Hematopoietic multipotent progenitor cell treated with erythropoietin and hydrocortisone succinate and interleukin-3 and kit ligand, for 6 days (in vitro differentiated cells): ENCODE measurements around the gene XRN1.
"Not testable (repeated sequence)": the region's sequence is repeated elsewhere in the genome, so short reads cannot be mapped to it uniquely, and the experiment has no call there.

Experiments used
- DNase-seq: peaks from one replicate; pipeline ENCODE4 v3.0.0-alpha.2; 2015

The XRN1 gene

DNA sequence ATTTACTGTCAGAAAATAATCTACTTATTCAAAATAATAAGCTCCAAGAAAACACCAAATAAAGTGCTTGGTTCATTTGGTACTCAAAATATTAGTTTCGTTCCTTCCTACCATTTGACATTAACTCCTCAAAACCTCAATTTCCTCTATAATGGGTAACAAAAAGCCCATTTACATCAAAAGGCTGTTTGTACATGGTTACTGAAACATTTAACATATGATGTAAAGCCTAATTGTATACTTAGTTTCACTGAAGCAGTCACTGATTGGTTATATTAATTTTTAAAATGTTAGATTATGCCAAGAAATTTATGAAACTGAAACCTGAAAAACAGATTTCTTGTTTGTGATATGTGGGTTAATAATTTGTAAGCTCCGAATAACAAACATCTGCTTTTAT is 14.7 kb downstream of the XRN1 start:
- no peak for DNase-seq

DNA sequence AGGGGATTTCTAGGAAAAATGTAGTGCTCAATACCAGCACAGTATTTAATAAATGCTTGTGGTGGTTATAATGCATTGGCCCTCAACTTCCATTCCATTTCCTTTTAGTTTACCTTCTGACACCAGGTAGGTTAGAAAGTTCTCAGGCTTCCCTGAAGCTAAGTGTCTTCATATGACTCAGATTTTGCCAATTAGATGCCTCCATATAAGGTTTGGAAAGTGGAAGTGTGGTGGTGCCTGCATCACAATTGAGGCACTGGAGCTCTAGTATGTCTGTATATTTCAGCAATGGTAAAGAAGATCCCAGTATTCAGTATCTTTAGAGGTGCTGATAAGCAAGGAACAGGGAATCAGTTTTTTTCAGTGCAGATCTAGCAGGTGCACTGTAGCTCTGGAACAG is 18.3 kb downstream of the XRN1 start:
- DNase-seq, result no peak

DNA sequence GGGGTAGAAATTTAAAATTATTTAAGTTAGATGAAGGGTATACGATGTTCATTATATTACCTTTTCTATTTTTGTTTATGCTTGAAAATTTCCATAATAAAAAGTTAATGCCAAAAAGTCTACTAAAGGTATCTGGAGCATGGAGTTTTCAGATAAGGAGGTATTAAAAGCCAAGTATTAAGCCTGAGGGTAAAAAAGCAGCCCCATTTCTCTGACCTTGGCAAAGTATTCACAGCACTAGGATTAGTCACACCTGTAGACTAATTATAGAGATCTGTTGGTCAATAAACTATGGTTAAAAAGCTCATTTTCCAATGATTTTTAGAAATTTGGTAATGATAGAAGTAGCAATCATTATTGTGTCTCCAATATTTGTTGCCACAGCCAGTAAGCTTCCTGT is 23.1 kb downstream of the XRN1 start:
- DNase-seq, result no peak

GRCh38 chr3:142418926-142419592 is 28.8 kb downstream of the XRN1 start:
- DNase-seq, result no peak

GRCh38 chr3:142417302-142417701 is 30.5 kb downstream of the XRN1 start:
- no peak for DNase-seq

DNA sequence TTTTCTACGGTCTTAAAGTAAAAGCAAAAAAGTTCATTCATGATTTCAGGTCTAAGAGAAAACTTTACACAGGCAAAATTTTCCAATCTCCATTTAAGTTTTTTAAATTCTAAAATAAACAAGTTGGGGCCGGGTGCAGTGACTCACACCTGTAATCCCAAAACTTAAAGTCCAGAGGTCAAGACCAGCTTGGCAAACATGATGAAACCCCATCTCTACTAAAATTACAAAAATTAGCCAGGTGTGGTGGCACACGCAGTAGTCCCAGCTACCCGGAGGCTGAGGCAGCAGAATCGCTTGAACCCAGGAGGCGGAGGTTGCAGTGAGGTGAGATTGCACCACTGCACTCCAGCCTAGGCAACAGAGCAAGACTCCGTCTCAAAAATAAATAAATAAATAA is 47.3 kb downstream of the XRN1 start:
- DNase-seq, result not testable (repeated sequence)

DNA sequence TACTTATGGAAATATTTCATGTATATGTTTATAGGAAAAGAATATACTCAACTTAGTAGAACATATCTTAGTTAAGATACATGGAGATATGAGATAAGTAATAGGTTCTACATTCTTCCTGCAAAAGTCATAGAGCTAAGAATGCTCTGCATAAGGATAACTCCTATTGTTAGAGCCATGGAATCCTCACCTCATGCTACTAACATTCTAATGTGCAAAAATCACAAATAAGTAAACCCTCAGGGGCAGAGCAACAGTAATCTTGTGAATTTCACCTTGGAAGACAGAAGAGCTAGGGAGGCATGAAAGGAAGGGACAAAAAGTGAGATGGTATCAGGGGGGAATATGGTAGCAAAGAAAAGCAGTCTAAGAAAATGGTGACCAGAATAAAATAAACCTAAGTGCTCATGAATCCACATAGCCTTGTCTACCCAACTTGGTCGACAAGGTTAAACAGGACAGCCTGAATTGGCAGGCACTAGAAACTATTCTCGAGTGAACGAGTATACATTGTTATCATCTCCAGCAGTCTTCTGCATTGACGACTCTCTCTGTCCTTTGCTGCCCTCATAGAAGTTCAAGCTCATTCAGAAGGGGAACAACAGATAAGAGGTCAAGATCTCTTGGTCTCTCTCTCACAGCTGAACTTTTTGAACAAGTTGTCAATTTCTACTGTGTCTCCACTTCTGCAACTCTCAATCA is 52.8 kb downstream of the XRN1 start:
- no peak for DNase-seq

GRCh38 chr3:142385078-142385477 is 62.8 kb downstream of the XRN1 start:
- no peak for DNase-seq

GRCh38 chr3:142374687-142375086 is 73.2 kb downstream of the XRN1 start:
- DNase-seq, result no peak

GRCh38 chr3:142369576-142369975 is 78.3 kb downstream of the XRN1 start:
- not testable (repeated sequence) for DNase-seq

DNA sequence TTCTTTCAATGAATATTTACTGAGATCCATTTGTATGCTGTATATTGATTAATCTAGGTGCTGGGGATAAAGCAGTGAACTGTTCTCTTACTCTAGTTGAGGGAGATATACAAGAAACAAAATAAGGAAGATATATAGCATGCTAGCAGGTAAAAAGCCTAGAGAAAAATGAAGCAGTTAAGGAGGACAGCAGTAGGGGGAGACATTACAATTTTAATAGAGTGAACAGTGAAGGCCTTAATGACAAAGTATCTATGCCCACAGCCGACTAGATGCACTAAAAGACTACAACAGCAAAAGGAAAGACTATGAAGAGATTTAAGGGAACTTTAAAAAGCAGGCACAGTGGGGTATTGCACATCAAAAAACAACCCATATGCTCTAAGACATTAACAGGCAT is 81.4 kb downstream of the XRN1 start:
- peak; percentile 37 for DNase-seq

- no peak for DNase-seq
Measured at GRCh38 chr3:142363936-142364467, 83.8 kb downstream of the XRN1 start.

- not testable (repeated sequence) for DNase-seq
Measured at GRCh38 chr3:142363433-142363832, 84.4 kb downstream of the XRN1 start.

DNA sequence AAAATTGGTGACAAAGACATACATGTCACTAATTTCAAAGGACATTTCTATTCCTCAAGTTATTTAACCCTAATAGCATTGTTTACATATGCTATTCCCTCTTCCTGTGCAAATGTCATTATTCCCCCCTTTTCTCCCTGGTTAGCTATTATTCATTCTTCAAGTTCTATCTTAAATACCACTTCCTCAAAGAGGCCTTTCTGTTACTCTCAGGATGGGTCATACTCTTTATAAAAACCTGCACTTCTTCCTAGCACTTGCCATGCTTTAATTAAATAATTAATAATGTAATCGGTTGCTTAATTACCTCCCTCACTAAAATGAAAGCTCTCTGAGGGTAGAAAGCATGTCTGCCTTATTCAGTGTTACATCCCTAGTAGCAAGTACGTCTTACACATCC is 88.5 kb downstream of the XRN1 start:
- DNase-seq, result no peak

DNA sequence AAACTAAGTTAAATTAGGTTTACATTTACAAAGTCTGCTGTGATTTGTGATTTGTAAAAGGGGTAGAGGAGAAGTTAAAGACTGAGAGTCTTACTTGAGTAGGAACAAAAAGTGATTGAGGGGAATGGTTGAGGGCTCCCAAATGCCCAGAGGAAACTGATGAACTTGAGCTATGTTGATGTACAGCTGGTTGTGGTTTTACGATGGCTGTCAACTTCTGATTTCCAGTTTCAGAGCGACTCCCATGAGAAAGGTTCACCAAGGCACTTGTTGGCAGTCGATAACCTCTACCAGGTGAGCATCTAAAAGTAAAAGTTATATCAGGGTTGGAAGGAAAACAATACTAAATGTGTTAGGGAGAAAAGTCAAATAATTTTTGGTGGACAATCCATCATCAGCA is 91.0 kb downstream of the XRN1 start:
- DNase-seq, result no peak

- no peak for DNase-seq
Measured at GRCh38 chr3:142355692-142356091, 92.1 kb downstream of the XRN1 start.

GRCh38 chr3:142354076-142354475 is 93.8 kb downstream of the XRN1 start:
- DNase-seq, result no peak

- no peak for DNase-seq
Measured at GRCh38 chr3:142353571-142353970, 94.3 kb downstream of the XRN1 start.

GRCh38 chr3:142352698-142353097 is 95.1 kb downstream of the XRN1 start:
- DNase-seq, result not testable (repeated sequence)

DNA sequence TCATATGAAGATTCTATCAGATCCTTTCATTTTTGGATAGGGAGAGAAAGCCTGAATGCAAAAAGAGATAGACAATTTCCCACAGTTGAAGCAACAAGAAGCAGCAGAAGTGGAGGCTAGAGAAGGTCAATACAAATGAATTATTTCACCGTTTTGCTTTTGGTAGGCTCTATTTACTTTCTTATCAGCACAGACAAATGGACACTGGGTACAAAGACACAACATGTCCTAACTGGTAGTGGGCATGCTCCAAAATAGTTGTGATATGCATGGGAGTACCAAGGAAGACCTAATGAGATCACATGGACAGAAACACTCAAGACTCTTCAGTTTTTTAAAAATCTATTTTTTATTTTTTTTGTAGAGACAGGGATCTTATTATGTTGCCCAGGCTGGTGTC is 99.4 kb downstream of the XRN1 start:
- DNase-seq, result no peak

- peak; percentile 15 for DNase-seq
Measured at GRCh38 chr3:142337994-142338393, 109.8 kb downstream of the XRN1 start.

DNA sequence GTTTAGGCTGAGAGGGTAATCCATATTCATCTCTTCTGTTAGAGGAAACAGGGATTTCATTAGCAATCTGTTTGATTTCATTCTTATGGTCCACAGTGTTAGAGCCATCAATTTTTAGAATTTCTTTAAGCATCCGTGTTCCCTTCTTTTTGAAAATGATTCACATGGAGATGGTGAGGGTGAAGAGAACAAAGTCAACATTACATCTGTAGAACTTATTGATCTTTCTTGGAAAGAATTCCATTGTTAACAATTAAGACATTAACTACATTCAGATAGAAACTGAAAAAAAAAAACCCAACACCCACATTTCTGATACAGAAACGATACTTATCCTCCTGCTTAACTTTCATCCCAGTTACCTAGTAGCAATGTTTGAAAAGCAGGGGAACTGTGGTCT is 115.4 kb downstream of the XRN1 start:
- no peak for DNase-seq

DNA sequence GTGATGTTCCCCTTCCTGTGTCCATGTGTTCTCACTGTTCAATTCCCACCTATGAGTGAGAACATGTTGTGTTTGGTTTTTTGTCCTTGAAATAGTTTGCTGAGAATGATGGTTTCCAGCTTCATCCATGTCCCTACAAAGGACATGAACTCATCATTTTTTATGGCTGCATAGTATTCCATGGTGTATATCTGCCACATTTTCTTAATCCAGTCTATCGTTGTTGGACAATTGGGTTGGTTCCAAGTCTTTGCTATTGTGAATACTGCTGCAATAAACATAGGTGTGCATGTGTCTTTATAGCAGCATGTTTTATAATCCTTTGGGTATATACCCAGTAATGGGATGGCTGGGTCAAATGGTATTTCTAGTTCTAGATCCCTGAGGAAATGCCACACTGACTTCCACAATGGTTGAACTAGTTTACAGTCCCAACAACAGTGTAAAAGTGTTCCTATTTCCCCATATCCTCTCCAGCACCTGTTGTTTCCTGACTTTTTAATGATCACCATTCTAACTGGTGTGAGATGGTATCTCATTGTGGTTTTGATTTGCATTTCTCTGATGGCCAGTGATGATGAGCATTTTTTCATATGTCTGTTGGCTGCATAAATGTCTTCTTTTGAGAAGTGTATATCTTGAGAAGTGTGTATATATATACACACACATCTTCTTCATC is 123.4 kb downstream of the XRN1 start:
- not testable (repeated sequence) for DNase-seq

DNA sequence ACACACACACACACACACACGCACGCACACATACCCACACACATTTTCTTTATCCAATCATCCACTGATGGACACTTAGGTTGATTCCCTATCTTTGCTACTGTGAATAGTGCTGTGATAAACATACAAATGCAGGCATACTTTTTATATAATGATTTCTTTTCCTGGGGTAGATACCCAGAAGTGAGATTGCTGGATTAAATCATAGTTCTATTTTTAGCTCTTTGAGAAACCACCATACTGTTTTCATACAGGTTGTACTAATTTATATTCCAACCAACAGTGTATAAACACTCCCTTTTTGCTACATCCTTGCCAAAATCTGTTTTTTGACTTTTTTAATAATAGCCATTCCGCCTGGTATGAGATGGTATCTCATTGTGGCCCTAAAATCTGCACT is 127.9 kb downstream of the XRN1 start:
- DNase-seq, result no peak
